GM18907 (cell line): ENCODE results near the gene ZIC5.

ENCODE experiments used
- ATAC-seq: cut with Tn5 transposase; IDR thresholded peaks from one replicate; pipeline ENCODE4 v1.9.1; 2021; ENCODE audit warnings: mild to moderate bottlenecking, moderate library complexity; ENCODE audit not compliant: unreplicated experiment

The ZIC5 gene

GRCh38 chr13:99976575-99976974, 5.0 kb upstream of the ZIC5 start:
- ATAC-seq, result no peak

GRCh38 chr13:99975626-99976025, 4.1 kb upstream of the ZIC5 start:
- ATAC-seq, result no peak

- no peak for ATAC-seq
Observed at GRCh38 chr13:99974939-99975561, 3.5 kb upstream of the ZIC5 start.

- ATAC-seq, result no peak
Observed at GRCh38 chr13:99974296-99974938, 2.9 kb upstream of the ZIC5 start.

- no peak for ATAC-seq
Observed at GRCh38 chr13:99973808-99974185, 2.2 kb upstream of the ZIC5 start.

GRCh38 chr13:99973163-99973807, 1.7 kb upstream of the ZIC5 start:
- ATAC-seq, result no peak

GRCh38 chr13:99972190-99972731, 694 bp upstream of the ZIC5 start:
- no peak for ATAC-seq

GRCh38 chr13:99970651-99971575, 654 bp downstream of the ZIC5 start:
- ATAC-seq, result no peak

GRCh38 chr13:99969919-99970650, 1.5 kb downstream of the ZIC5 start:
- no peak for ATAC-seq

GRCh38 chr13:99969453-99969918, 2.1 kb downstream of the ZIC5 start:
- no peak for ATAC-seq

GRCh38 chr13:99968521-99969452, 2.8 kb downstream of the ZIC5 start:
- ATAC-seq, result no peak

- ATAC-seq, result no peak
Observed at GRCh38 chr13:99967869-99968520, 3.6 kb downstream of the ZIC5 start.

GRCh38 chr13:99967498-99967868, 4.1 kb downstream of the ZIC5 start:
- ATAC-seq, result no peak

- ATAC-seq, result no peak
Observed at GRCh38 chr13:99966064-99966805, 5.3 kb downstream of the ZIC5 start.

GRCh38 chr13:99965329-99966000, 6.1 kb downstream of the ZIC5 start:
- no peak for ATAC-seq

GRCh38 chr13:99963816-99964339, 7.7 kb downstream of the ZIC5 start:
- ATAC-seq, result no peak

- no peak for ATAC-seq
Observed at GRCh38 chr13:99962242-99962641, 9.3 kb downstream of the ZIC5 start.
